Prostate gland (tissue), 2 donors: ENCODE results near the gene PCBD2.

ENCODE experiments used
- CTCF ChIP-seq, 4 experiments: fragments of 200-600 bp in 2 of 4; fragments of 450-650 bp in 2 of 4; sonication (generic) in 2 of 4; IDR thresholded peaks; 1 replicate in 3 of 4; 2 replicates in 1 of 4; pipeline ENCODE4 v1.5.1; 2016 to 2019; ENCODE audit warnings: antibody characterized with exemption in 4 of 4, mild to moderate bottlenecking in 2 of 4, moderate library complexity in 2 of 4
- POLR2A ChIP-seq: fragments of 450-650 bp; IDR thresholded peaks from one replicate; pipeline ENCODE4 v1.6.1; 2016; ENCODE audit warnings: antibody characterized with exemption, mild to moderate bottlenecking

- TF ChIP-seq CTCF (IDR thresholded peaks at IDR 0.05) = no peak
- no peak for TF ChIP-seq POLR2A
These were observed 47.5 kb upstream of the PCBD2 start for GRCh38 chr5:134857401-134857800.
